GM18858 (cell line): Measurements from ENCODE around the gene KDF1.

ENCODE experiments used
- ATAC-seq: cut with Tn5 transposase; IDR thresholded peaks from one replicate; pipeline ENCODE4 v1.9.1; 2021; ENCODE audit not compliant: unreplicated experiment

KDF1 gene

DNA sequence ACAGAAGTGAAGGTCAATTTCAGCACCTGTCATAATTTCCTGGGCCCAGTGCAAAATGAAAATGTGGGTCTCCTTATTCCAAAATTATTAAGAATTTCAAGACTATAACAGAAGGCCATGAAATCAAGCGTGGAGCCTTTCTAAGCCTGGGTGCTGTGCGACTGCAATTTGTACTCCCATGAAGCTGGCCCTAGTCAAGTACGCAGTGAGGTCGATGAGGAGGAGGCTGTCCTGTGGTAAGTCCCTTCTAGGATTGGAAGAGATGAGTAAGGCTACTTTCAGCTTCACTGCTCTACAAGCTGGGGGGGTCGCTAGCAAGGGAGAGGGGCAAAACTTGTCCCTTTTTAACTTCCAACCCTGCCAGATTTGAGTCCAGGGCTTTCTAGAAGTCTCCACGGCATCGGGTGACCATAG is 39.1 kb downstream of the KDF1 start:
- ATAC-seq = no peak

DNA sequence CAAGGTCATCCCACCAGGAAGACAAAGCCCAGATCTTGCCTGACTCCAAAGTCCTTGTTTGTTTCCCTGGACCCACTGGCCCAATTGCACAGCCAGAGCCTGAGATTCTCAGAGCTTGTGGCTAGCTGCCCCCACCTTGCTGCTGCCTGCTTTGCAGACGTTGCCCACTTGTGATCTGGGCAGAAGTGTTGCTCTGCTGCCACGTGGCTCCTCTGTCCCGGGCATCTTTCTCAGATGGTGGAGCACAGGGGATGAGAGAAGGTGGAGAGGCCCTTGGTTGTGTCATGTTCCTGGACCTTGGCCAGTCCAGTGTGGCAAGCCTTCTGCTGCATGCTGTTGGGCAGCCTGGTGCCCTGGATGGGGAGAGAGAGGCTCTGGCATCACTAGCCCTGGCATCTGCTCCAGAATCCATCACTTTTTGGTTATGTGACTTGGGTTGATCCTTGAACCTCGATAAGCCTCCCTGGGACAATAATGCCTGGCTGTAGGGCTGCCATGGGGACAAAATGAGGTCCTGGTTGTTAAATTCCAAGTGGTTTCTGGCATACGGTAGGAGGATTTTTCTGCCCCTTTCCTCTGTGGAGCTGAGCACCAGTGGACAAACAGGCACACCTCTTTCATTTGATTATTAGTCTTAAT is 44.9 kb downstream of the KDF1 start:
- ATAC-seq = no peak

- no peak for ATAC-seq
These were observed 46.3 kb downstream of the KDF1 start, which contains the start of gene NR0B2 for GRCh38 chr1:26913754-26914619. TSS of gene NR0B2 (minus strand) at chr1:26913975. CDS start at chr1:26913940, 35 bp downstream.

GRCh38 chr1:26913389-26913753 is 46.9 kb downstream of the KDF1 start:
- no peak for ATAC-seq

GRCh38 chr1:26912147-26912490 is 48.1 kb downstream of the KDF1 start:
- ATAC-seq = no peak

DNA sequence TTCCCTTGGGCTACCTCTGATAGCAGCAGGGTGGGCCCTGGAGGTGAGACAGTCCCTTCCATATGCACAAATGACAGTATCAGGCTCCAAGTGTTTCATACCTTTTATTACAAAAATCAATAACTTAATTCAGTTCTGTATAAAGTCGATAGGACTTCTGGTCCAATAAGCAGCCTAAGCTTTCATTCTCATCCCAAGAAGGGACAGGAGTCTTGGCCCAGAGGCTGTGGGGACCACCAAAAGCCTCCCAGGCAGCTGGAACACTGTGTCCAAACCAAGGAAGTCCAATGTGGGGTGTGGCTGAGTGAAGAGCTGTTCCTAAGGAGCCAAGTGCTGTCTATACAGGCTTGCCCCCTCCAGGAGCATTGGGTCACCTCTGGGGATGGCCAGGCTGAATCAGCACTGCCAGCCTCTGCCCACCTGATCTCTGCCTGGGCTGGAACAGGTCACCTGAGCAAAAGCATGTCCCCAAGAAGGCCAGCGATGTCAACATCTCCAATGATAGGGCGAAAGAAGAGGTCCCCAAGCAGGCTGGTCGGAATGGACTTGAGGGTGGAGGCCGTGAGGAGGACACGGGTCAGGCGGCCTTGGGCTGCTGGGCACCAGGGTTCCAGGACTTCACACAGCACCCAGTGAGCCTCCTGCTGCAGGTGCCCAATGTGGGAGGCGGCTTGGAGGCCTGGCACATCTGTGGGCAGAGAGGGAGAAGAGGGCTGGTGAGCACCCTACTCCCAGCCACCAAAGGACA is 48.7 kb downstream of the KDF1 start:
- ATAC-seq = no peak

GRCh38 chr1:26910343-26911160 is 49.7 kb downstream of the KDF1 start:
- ATAC-seq = no peak

- no peak for ATAC-seq
These were observed 50.3 kb downstream of the KDF1 start for GRCh38 chr1:26909951-26910342.

DNA sequence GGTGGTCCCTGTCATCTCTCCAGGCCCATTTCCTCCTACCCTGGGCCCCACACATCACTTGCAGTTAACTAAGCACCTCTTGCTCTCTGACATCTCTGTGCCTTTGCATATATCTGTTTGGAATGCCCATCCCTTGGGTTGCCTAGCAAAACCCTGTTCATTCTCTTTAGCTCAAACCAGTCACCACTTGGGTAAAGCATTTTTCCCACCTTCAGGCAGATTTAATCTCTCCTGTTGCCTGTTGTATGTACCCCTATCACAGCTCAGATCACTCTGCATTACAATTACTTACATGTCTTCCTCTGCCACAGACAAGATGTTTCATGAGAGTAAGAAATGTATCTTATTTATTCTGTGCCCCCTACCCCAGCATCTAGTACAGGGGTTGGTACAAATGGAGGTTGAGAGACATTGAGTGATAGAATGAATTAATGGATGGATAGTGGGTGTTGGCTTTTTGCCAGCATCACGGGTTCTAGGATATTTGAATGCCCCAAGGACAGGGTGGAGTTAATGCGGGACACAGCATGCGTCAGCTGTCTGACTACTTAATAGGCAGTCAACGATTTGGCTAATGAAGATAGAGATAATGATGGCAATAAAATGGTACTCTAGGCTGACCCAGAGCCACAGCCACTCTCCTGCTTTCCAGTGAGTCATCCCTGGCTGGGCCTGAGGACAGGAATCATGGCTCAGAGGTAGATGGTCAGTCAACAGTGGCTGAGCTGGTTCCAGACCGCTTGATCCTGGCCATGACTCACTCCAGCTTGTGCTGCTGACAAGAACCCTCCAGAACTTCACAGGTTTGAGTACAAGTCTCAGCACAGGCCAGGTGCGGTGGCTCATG is 53.0 kb downstream of the KDF1 start:
- ATAC-seq = no peak

- no peak for ATAC-seq
These were observed 59.3 kb downstream of the KDF1 start for GRCh38 chr1:26900815-26901511.

DNA sequence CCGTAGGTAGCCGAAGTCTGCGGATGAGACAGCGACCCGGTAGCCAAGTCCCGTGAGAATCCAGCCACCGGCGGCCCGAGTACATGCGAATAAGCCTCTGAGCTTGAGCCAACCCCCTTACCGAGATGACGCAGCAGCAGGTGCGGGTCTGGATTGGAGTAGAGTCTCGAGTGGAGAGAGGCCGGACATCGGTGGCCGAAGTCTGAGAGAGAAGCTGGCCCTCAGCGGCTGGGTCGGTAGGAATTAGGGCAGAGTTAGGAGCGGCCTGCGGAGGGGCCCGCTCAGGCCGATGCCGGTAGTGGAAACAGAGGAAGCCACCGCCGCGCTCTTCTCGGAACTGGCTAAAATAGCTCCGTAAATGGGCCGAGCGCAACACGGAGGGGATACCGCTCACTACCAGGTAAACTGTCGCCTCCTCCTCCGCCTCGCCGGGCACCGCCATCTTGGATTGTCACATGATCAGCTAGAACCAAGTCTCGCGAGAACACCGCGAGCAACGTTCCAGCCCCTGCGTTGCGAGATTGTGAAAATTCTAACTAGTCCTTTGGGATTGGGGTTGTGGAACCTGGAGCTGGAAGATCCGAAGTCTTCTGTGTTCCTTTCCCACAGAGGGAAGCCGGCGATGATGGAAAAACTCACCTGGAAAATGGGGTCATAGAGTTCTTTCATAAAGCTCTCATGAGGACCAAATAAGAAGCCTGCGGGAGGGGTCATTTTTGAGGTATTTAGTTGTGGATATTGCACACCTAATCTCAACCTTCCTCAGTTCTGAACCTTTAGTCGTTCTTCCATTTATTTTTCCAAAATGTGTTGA is 60.1 kb downstream of the KDF1 start, which contains the start of gene GPATCH3:
Gene GPATCH3 (minus strand): TSS at position 467 of the 814 bp plus-strand sequence. CDS start 25 bp downstream, at position 442.
- ATAC-seq = no peak
